Measurements from ENCODE around the gene ACYP1. TPM values are rescaled to one million over a fixed set of nuclear protein-coding genes. Genes with fewer than 3 reads are reported as not detected.

Gene ACYP1
- total and polyA plus RNA-seq, 2 donors (not counting 3 experiments of a cell fraction or from before 2014, with no cell fraction given) = 30.2 to 37.5 TPM

DNA sequence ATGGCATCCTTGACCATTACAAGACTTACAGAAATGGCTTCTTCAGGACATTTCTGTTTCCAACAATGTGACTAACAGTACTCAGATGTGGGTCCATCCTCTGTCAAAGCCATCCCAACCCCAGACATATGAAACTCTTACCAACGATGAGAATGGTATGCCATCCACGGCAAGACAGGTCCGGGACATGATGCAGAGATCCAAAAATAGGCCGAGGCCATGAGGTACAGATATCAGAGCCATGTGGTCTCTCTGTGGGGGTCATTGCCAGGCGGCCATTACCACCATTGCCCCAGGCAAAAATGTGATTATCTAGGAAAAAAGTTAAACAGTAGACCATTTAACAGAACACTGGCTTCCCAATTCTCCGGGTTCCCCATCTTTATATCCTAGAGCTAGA lies 33.1 kb upstream of the ACYP1 start:
- peaks cover 11 to 19% of the 10 kb centered on the region in 2 experiments for H3K36me3 ChIP-seq (ENCODE audit: control insufficient read depth in 2 of 2, extremely low read depth in 1 of 2, insufficient read depth in 2 of 2, low read length in 2 of 2)
- H3K4me1 ChIP-seq (ENCODE audit: control insufficient read depth, extremely low read depth, insufficient read depth, low read length) = no peaks in the 10 kb centered on the region
- DNase-seq (ENCODE audit: low read depth, low spot score) (no peak), FAIRE-seq (no peak)
- no peak overlapping the region for H2AFZ ChIP-seq (ENCODE audit: low read depth, low read length)
- no peaks in the 10 kb centered on the region for H3K9me3 ChIP-seq (replicated peaks; ENCODE audit: control insufficient read depth, insufficient read depth, low read length)
- H3K9me1 ChIP-seq (replicated peaks; ENCODE audit: control insufficient read depth, extremely low read depth, insufficient read depth, low read length) = no peaks in the 10 kb centered on the region
- no peak overlapping the region for H3K4me3 ChIP-seq (replicated peaks in 1 of 3; ENCODE audit: insufficient read depth in 1 of 3, low read depth in 1 of 3, low read length in 3 of 3)
- no peak overlapping the region for H3K27ac ChIP-seq (ENCODE audit: insufficient read depth, low read depth, low read length)
- H3K4me2 ChIP-seq (ENCODE audit: insufficient read depth, low read length) = no peak overlapping the region
- BruUV-seq (replicated peaks) = no TSS peak
- H3K79me2 ChIP-seq (ENCODE audit: control insufficient read depth, insufficient read depth, low read length) = no peaks in the 10 kb centered on the region
- intact Hi-C loops (cut with micrococcal nuclease) = no loop called here
- H3K27me3 ChIP-seq (ENCODE audit: control insufficient read depth in 2 of 2, insufficient read depth in 2 of 2, low read length in 2 of 2) = no peaks in the 10 kb centered on the region
- dilution Hi-C loops (cut with MboI; ENCODE audit: extremely low pct_ligation_motif_present, low sequenced_read_pairs) = no loop called here
- TF ChIP-seq JUN (IDR thresholded peaks at IDR 0.05; ENCODE audit: borderline replicate concordance, insufficient read depth, insufficient read length, low read depth) (no peak), EZH2 (IDR thresholded peaks at IDR 0.05; ENCODE audit: borderline replicate concordance, low read depth, low read length, severe bottlenecking) (no peak), POLR2AphosphoS5 (IDR thresholded peaks at IDR 0.05; ENCODE audit: insufficient read depth, low read depth, low read length) (no peak), MYC (IDR thresholded peaks at IDR 0.05; ENCODE audit: low read depth, low read length) (no peak), FOS (IDR thresholded peaks at IDR 0.05; ENCODE audit: borderline replicate concordance, insufficient read depth, low read length) (no peak), POLR2A (IDR thresholded peaks at IDR 0.05; ENCODE audit: low read depth, low read length) (no peak), GATA2 (IDR thresholded peaks at IDR 0.05; ENCODE audit: insufficient read depth, insufficient read length, low read depth, low read length) (no peak)
- TF ChIP-seq, protein P1, sequence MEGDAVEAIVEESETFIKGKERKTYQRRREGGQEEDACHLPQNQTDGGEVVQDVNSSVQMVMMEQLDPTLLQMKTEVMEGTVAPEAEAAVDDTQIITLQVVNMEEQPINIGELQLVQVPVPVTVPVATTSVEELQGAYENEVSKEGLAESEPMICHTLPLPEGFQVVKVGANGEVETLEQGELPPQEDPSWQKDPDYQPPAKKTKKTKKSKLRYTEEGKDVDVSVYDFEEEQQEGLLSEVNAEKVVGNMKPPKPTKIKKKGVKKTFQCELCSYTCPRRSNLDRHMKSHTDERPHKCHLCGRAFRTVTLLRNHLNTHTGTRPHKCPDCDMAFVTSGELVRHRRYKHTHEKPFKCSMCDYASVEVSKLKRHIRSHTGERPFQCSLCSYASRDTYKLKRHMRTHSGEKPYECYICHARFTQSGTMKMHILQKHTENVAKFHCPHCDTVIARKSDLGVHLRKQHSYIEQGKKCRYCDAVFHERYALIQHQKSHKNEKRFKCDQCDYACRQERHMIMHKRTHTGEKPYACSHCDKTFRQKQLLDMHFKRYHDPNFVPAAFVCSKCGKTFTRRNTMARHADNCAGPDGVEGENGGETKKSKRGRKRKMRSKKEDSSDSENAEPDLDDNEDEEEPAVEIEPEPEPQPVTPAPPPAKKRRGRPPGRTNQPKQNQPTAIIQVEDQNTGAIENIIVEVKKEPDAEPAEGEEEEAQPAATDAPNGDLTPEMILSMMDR (IDR thresholded peaks at IDR 0.05; ENCODE audit: extremely low read depth in 1 of 2, insufficient read depth in 1 of 2, low read depth in 1 of 2, low read length in 2 of 2) = no peak
- TF ChIP-seq, protein P2, sequence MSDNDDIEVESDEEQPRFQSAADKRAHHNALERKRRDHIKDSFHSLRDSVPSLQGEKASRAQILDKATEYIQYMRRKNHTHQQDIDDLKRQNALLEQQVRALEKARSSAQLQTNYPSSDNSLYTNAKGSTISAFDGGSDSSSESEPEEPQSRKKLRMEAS (IDR thresholded peaks at IDR 0.05; ENCODE audit: insufficient read depth, insufficient read length) = no peak
- H3K9ac ChIP-seq (replicated peaks; ENCODE audit: extremely low read depth, insufficient read depth, low read length) = no peak overlapping the region
- H4K20me1 ChIP-seq (replicated peaks; ENCODE audit: control insufficient read depth, extremely low read depth, insufficient read depth, low read length) = no peaks in the 10 kb centered on the region
- POLR2A ChIA-PET = no interaction called here
- CTCF ChIA-PET = interaction anchor here (0.8 to 2.2 kb wide), 2 partner anchors 8 to 10 kb away, joined by 3 to 9 read pairs; no protein-coding TSS in a partner anchor
